Measurements from ENCODE around the gene ALB. TPM values are rescaled to one million over a fixed set of nuclear protein-coding genes. Genes with fewer than 3 reads are reported as not detected.

ALB gene
- total RNA-seq, 1 donor from 2014 or later, result 0.64 TPM

DNA sequence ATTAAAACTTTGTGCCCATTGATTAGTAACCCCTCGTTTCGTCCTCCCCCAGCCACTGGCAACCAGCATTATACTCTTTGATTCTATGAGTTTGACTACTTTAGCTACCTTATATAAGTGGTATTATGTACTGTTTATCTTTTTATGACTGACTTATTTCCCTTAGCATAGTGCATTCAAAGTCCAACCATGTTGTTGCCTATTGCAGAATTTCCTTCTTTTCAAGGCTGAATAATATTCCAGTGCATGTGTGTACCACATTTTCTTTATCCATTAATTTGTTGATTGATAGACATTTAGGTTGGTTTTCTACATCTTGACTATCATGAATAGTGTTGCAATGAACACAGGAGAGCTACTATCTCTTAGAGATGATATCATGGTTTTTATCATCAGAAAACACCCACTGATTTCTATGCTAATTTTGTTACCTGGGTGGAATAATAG is 3.2 kb downstream of the ALB start:
- no peak for DNase-seq (ENCODE audit: low spot score)
- Mint-ChIP-seq H3K36me3 (ENCODE audit: low read depth, unreplicated experiment) (no peaks in the 10 kb centered on the region), H3K4me3 (ENCODE audit: unreplicated experiment) (no peak overlapping the region), H3K27me3 (ENCODE audit: unreplicated experiment) (no peaks in the 10 kb centered on the region), H3K4me1 (ENCODE audit: unreplicated experiment) (no peaks in the 10 kb centered on the region), H3K9me3 (ENCODE audit: unreplicated experiment) (no peaks in the 10 kb centered on the region), H3K27ac (ENCODE audit: unreplicated experiment) (no peak overlapping the region)
- TF ChIP-seq, protein P1, sequence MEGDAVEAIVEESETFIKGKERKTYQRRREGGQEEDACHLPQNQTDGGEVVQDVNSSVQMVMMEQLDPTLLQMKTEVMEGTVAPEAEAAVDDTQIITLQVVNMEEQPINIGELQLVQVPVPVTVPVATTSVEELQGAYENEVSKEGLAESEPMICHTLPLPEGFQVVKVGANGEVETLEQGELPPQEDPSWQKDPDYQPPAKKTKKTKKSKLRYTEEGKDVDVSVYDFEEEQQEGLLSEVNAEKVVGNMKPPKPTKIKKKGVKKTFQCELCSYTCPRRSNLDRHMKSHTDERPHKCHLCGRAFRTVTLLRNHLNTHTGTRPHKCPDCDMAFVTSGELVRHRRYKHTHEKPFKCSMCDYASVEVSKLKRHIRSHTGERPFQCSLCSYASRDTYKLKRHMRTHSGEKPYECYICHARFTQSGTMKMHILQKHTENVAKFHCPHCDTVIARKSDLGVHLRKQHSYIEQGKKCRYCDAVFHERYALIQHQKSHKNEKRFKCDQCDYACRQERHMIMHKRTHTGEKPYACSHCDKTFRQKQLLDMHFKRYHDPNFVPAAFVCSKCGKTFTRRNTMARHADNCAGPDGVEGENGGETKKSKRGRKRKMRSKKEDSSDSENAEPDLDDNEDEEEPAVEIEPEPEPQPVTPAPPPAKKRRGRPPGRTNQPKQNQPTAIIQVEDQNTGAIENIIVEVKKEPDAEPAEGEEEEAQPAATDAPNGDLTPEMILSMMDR (IDR thresholded peaks at IDR 0.05; ENCODE audit: unreplicated experiment), result no peak

DNA sequence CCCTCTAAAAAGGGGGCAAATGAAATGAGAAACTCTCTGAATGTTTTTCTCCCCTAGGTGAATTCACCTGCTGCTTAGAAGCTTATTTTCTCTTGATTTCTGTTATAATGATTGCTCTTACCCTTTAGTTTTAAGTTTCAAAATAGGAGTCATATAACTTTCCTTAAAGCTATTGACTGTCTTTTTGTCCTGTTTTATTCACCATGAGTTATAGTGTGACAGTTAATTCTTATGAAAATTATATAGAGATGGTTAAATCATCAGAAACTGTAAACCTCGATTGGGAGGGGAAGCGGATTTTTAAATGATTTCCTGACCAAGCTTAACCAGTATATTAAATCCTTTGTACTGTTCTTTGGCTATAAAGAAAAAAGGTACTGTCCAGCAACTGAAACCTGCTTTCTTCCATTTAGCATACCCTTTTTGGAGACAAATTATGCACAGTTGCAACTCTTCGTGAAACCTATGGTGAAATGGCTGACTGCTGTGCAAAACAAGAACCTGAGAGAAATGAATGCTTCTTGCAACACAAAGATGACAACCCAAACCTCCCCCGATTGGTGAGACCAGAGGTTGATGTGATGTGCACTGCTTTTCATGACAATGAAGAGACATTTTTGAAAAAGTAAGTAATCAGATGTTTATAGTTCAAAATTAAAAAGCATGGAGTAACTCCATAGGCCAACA is 4.2 kb downstream of the ALB start:
- no peak for DNase-seq (ENCODE audit: low spot score)
- no peak overlapping the region for H3K27ac Mint-ChIP-seq (ENCODE audit: unreplicated experiment)
- no peaks in the 10 kb centered on the region for H3K9me3 Mint-ChIP-seq (ENCODE audit: unreplicated experiment)
- no peak overlapping the region for H3K4me3 Mint-ChIP-seq (ENCODE audit: unreplicated experiment)
- H3K36me3 Mint-ChIP-seq (ENCODE audit: low read depth, unreplicated experiment), result no peaks in the 10 kb centered on the region
- TF ChIP-seq, protein P1 (IDR thresholded peaks at IDR 0.05; ENCODE audit: unreplicated experiment), result no peak
- H3K4me1 Mint-ChIP-seq (ENCODE audit: unreplicated experiment), result no peaks in the 10 kb centered on the region
- H3K27me3 Mint-ChIP-seq (ENCODE audit: unreplicated experiment), result no peaks in the 10 kb centered on the region

DNA sequence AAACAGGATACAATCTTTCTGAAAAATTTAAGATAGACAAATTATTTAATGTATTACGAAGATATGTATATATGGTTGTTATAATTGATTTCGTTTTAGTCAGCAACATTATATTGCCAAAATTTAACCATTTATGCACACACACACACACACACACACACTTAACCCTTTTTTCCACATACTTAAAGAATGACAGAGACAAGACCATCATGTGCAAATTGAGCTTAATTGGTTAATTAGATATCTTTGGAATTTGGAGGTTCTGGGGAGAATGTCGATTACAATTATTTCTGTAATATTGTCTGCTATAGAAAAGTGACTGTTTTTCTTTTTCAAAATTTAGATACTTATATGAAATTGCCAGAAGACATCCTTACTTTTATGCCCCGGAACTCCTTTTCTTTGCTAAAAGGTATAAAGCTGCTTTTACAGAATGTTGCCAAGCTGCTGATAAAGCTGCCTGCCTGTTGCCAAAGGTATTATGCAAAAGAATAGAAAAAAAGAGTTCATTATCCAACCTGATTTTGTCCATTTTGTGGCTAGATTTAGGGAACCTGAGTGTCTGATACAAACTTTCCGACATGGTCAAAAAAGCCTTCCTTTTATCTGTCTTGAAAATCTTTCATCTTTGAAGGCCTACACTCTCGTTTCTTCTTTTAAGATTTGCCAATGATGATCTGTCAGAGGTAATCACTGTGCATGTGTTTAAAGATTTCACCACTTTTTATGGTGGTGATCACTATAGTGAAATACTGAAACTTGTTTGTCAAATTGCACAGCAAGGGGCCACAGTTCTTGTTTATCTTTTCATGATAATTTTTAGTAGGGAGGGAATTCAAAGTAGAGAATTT is 5.2 kb downstream of the ALB start:
- H3K4me1 Mint-ChIP-seq (ENCODE audit: unreplicated experiment), result no peaks in the 10 kb centered on the region
- no peak overlapping the region for H3K4me3 Mint-ChIP-seq (ENCODE audit: unreplicated experiment)
- no peak overlapping the region for H3K27ac Mint-ChIP-seq (ENCODE audit: unreplicated experiment)
- no peak for DNase-seq (ENCODE audit: low spot score)
- H3K36me3 Mint-ChIP-seq (ENCODE audit: low read depth, unreplicated experiment), result no peaks in the 10 kb centered on the region
- no peaks in the 10 kb centered on the region for H3K9me3 Mint-ChIP-seq (ENCODE audit: unreplicated experiment)
- TF ChIP-seq, protein P1 (IDR thresholded peaks at IDR 0.05; ENCODE audit: unreplicated experiment), result no peak
- no peaks in the 10 kb centered on the region for H3K27me3 Mint-ChIP-seq (ENCODE audit: unreplicated experiment)

DNA sequence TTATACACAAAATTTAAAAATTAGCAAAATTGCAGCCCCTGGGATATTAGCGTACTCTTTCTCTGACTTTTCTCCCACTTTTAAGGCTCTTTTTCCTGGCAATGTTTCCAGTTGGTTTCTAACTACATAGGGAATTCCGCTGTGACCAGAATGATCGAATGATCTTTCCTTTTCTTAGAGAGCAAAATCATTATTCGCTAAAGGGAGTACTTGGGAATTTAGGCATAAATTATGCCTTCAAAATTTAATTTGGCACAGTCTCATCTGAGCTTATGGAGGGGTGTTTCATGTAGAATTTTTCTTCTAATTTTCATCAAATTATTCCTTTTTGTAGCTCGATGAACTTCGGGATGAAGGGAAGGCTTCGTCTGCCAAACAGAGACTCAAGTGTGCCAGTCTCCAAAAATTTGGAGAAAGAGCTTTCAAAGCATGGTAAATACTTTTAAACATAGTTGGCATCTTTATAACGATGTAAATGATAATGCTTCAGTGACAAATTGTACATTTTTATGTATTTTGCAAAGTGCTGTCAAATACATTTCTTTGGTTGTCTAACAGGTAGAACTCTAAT is 6.0 kb downstream of the ALB start:
- H3K27ac Mint-ChIP-seq (ENCODE audit: unreplicated experiment), result no peak overlapping the region
- no peaks in the 10 kb centered on the region for H3K36me3 Mint-ChIP-seq (ENCODE audit: low read depth, unreplicated experiment)
- no peak for DNase-seq (ENCODE audit: low spot score)
- no peaks in the 10 kb centered on the region for H3K4me1 Mint-ChIP-seq (ENCODE audit: unreplicated experiment)
- TF ChIP-seq, protein P1 (IDR thresholded peaks at IDR 0.05; ENCODE audit: unreplicated experiment), result no peak
- no peaks in the 10 kb centered on the region for H3K9me3 Mint-ChIP-seq (ENCODE audit: unreplicated experiment)
- no peaks in the 10 kb centered on the region for H3K27me3 Mint-ChIP-seq (ENCODE audit: unreplicated experiment)
- no peak overlapping the region for H3K4me3 Mint-ChIP-seq (ENCODE audit: unreplicated experiment)
